Panc1 (cell line): ENCODE measurements around the gene ISG20L2. TPM values are rescaled to one million over a fixed set of nuclear protein-coding genes. Genes with fewer than 3 reads are reported as not detected.

Source experiments
- ATAC-seq: fragments of 200-7000 bp; cut with Tn5 transposase; 2 replicates; pipeline ENCODE4 v1.9.1; 2020; ENCODE audit warnings: mild to moderate bottlenecking, moderate library complexity
- BruUV-seq: library from RNA; stranded (reverse); fragments of 400-500 nt; replicated peaks from 2 replicates; lab custom pipeline; 2021; lab: Mats Ljungman, UMichigan
- CTCF ChIA-PET: fragments of 300-600 bp; sonication (Branson Sonifier 250); formaldehyde crosslinking; loops from one replicate; lab custom pipeline; 2022; ENCODE audit warnings: antibody characterized with exemption; lab: Charles Lee
- POLR2A ChIA-PET: fragments of 300-600 bp; sonication (Branson Sonifier 250); formaldehyde crosslinking; loops from one replicate; lab custom pipeline; 2022; ENCODE audit warnings: antibody characterized with exemption; lab: Charles Lee
- DNase-seq: peaks from one replicate; pipeline ENCODE4 v3.0.0-alpha.2; 2010; ENCODE audit warnings: low read depth, low spot score
- H3K27ac ChIP-seq: 2 replicates; pipeline ENCODE4 v1.5.1; 2011; ENCODE audit warnings: mild to moderate bottlenecking, low read length, inconsistent platforms
- H3K27me3 ChIP-seq: fragments of 200-500 bp; sonication (Bioruptor generic); 2 replicates; pipeline ENCODE4 v1.6.0; 2014; ENCODE audit warnings: low read length, inconsistent platforms; ENCODE audit not compliant: control insufficient read depth, insufficient read depth
- H3K36me3 ChIP-seq: fragments of 200-500 bp; sonication (Bioruptor generic); 2 replicates; pipeline ENCODE4 v1.5.1; 2014; ENCODE audit warnings: inconsistent platforms, mild to moderate bottlenecking, low read length, moderate library complexity; ENCODE audit not compliant: control insufficient read depth, insufficient read depth
- H3K4me1 ChIP-seq: 2 replicates; pipeline ENCODE4 v1.5.1; 2011; ENCODE audit warnings: inconsistent platforms, mild to moderate bottlenecking, low read length, moderate library complexity; ENCODE audit not compliant: control insufficient read depth, insufficient read depth
- H3K4me3 ChIP-seq, 2 experiments: 2 replicates each; pipeline ENCODE4 v1.5.1; 2011 to 2012; ENCODE audit warnings: low read depth in 2 of 2, low read length in 2 of 2, mild to moderate bottlenecking in 2 of 2, inconsistent platforms in 1 of 2, moderate library complexity in 1 of 2
- H3K9me3 ChIP-seq: fragments of 200-500 bp; sonication (Bioruptor generic); 2 replicates; pipeline ENCODE4 v1.5.1; 2014; ENCODE audit warnings: low read depth, mild to moderate bottlenecking, inconsistent platforms, low read length, moderate library complexity; ENCODE audit not compliant: control insufficient read depth, insufficient read depth
- CTCF ChIP-seq: fragments of 450-650 bp; IDR thresholded peaks from 2 replicates; pipeline ENCODE4 v1.5.1; 2017; ENCODE audit warnings: mild to moderate bottlenecking
- POLR2AphosphoS5 ChIP-seq: IDR thresholded peaks from 2 replicates; pipeline ENCODE4 v1.6.1; 2012; ENCODE audit warnings: mild to moderate bottlenecking, low read depth, low read length, moderate library complexity
- SIN3A ChIP-seq: IDR thresholded peaks from 2 replicates; pipeline ENCODE4 v1.6.1; 2012; ENCODE audit warnings: low read depth, mild to moderate bottlenecking, low read length, moderate library complexity, borderline replicate concordance; ENCODE audit not compliant: insufficient read depth
- TCF7L2 ChIP-seq: IDR thresholded peaks from 2 replicates; pipeline ENCODE4 v1.6.1; 2011; ENCODE audit warnings: mild to moderate bottlenecking, low read depth, low read length, inconsistent platforms
- in situ Hi-C: cut with HindIII; loops from 2 replicates; pipeline ENCODE4 v1.10.0; 2016; ENCODE audit warnings: low sequenced_read_pairs, low pct_unique_long_range_greater_than_20kb
- intact Hi-C: fragments of 100-400 bp; cut with micrococcal nuclease; formaldehyde crosslinking; loops from one replicate; pipeline ENCODE4 v1.10.0; 2022; ENCODE audit not compliant: unreplicated experiment
- total RNA-seq: library from RNA; stranded (reverse); gene quantifications from one replicate; pipeline ENCODE4 v1.2.1, GENCODE V29; 2021; ENCODE audit not compliant: unreplicated experiment
- TF ChIP-seq, protein P1 (sequence below), 2 experiments: IDR thresholded peaks; 2 replicates each; pipeline ENCODE4 v1.6.1; 2011 to 2012; ENCODE audit warnings: low read depth in 2 of 2, control low read depth in 1 of 2, low read length in 1 of 2, mild to moderate bottlenecking in 1 of 2, moderate library complexity in 1 of 2; ENCODE audit not compliant: insufficient read depth in 1 of 2

Gene ISG20L2
- total RNA-seq, 1 experiment from 2014 or later = 40.6 TPM

DNA sequence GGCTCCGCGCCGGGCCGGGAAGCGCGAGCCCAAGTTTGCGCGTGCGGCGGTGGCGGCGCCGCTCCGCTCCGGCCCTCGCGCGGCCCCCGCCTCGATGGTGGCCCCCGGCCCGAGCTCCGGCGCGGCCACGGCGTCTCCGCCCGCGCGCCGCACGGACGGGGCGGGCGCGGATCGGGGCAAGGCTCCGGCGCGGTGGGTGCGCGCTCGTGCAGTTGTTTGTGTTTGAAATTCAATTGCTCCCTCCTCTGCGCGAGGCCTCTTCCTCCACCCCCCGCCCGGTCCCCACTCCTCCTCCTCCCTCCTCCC lies 22.8 kb upstream of the ISG20L2 start, which contains the start of gene HDGF:
TSS of gene HDGF (minus strand) at position 225 of the 306 bp plus-strand sequence. CDS start 246 bp downstream, outside the sequence.
- DNase-seq = no peak

GRCh38 chr1:156750711-156751450 lies 22.3 kb upstream of the ISG20L2 start:
- CTCF ChIA-PET = interaction anchor here (1.4 kb wide), 1 partner anchor 62 kb away, joined by 6 read pairs; no protein-coding TSS in a partner anchor
- ATAC-seq (peak; percentile 17), DNase-seq (no peak)
- H3K27me3 ChIP-seq = no peaks in the 10 kb centered on the region
- H3K27ac ChIP-seq = peak overlapping the region; percentile 100
- peak overlapping the region; percentile 77 to 80 for H3K4me3 ChIP-seq
- peaks cover 8% of the 10 kb centered on the region for H3K36me3 ChIP-seq
- H3K9me3 ChIP-seq = no peaks in the 10 kb centered on the region
- POLR2A ChIA-PET = interaction anchor here (0.9 kb wide), 1 partner anchor 69 kb away, joined by 10 read pairs; no protein-coding TSS in a partner anchor
- in situ Hi-C loops = no loop called here
- intact Hi-C loops = no loop called here
- no peak for TF ChIP-seq TCF7L2
- TF ChIP-seq SIN3A = 0 out of 2 replicates have a peak, but pooled peaks have one; percentile 80
- no peak for TF ChIP-seq CTCF
- TF ChIP-seq, protein P1, sequence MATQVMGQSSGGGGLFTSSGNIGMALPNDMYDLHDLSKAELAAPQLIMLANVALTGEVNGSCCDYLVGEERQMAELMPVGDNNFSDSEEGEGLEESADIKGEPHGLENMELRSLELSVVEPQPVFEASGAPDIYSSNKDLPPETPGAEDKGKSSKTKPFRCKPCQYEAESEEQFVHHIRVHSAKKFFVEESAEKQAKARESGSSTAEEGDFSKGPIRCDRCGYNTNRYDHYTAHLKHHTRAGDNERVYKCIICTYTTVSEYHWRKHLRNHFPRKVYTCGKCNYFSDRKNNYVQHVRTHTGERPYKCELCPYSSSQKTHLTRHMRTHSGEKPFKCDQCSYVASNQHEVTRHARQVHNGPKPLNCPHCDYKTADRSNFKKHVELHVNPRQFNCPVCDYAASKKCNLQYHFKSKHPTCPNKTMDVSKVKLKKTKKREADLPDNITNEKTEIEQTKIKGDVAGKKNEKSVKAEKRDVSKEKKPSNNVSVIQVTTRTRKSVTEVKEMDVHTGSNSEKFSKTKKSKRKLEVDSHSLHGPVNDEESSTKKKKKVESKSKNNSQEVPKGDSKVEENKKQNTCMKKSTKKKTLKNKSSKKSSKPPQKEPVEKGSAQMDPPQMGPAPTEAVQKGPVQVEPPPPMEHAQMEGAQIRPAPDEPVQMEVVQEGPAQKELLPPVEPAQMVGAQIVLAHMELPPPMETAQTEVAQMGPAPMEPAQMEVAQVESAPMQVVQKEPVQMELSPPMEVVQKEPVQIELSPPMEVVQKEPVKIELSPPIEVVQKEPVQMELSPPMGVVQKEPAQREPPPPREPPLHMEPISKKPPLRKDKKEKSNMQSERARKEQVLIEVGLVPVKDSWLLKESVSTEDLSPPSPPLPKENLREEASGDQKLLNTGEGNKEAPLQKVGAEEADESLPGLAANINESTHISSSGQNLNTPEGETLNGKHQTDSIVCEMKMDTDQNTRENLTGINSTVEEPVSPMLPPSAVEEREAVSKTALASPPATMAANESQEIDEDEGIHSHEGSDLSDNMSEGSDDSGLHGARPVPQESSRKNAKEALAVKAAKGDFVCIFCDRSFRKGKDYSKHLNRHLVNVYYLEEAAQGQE (IDR thresholded peaks at IDR 0.05; ENCODE audit: insufficient read depth in 1 of 2, low read depth in 2 of 2, low read length in 1 of 2) = no peak
- TF ChIP-seq POLR2AphosphoS5 = peak; percentile 42; the same call in 1 of the 2 replicates
- peaks cover 41% of the 10 kb centered on the region for H3K4me1 ChIP-seq
- no TSS peak for BruUV-seq

More for the DNA sequence above, 22.8 kb upstream of the ISG20L2 start, which contains the start of gene HDGF:
- in situ Hi-C loops = no loop called here
- Histone ChIP-seq H3K27me3 (no peaks in the 10 kb centered on the region), H3K4me3 (peak within 1 kb of the TSS; percentile 77 to 80), H3K27ac (peak within 1 kb of the TSS; percentile 100), H3K9me3 (no peaks in the 10 kb centered on the region), H3K4me1 (peaks cover 36% of the 10 kb centered on the region), H3K36me3 (peaks cover 8% of the 10 kb centered on the region)
- no TSS peak for BruUV-seq
- CTCF ChIA-PET = interaction anchor here (1.4 kb wide), 1 partner anchor 62 kb away, joined by 6 read pairs; no protein-coding TSS in a partner anchor
- peak; percentile 5; the same call in 1 of the 2 replicates for TF ChIP-seq TCF7L2
- TF ChIP-seq, protein P1 (IDR thresholded peaks at IDR 0.05; ENCODE audit: insufficient read depth in 1 of 2, low read depth in 2 of 2, low read length in 1 of 2) = no peak
- ATAC-seq = no peak
- intact Hi-C loops = no loop called here
- POLR2A ChIA-PET = interaction anchor here (0.9 kb wide), 1 partner anchor 69 kb away, joined by 10 read pairs; no protein-coding TSS in a partner anchor
